NCI-H2227 treated with DMSO at 0.1 percent for 48 hours (cell line): ENCODE measurements around the gene NF2.
A peak's percentile ranks its signal among the peaks of the same experiment; 100 is the strongest.
"Not testable (repeated sequence)": the region's sequence is repeated elsewhere in the genome, so short reads cannot be mapped to it uniquely, and the experiment has no call there.

Experiments
- DNase-seq: peaks from one replicate; lab custom pipeline; 2025; lab: John Stamatoyannopoulos, UW

The NF2 gene

GRCh38 chr22:29603358-29604075, at the start of gene NF2:
Gene NF2 (plus strand): TSS chr22:29603633. CDS start chr22:29603999, 366 bp downstream.
- DNase-seq, result peak; percentile 91

- no peak for DNase-seq
Observed at GRCh38 chr22:29555065-29555644, 48.3 kb upstream of the NF2 start.

- DNase-seq, result no peak
Observed at GRCh38 chr22:29559030-29559429, 44.4 kb upstream of the NF2 start.

GRCh38 chr22:29559853-29560252, 43.6 kb upstream of the NF2 start:
- DNase-seq, result no peak

- DNase-seq, result no peak
Observed at GRCh38 chr22:29563652-29564460, 39.6 kb upstream of the NF2 start.

GRCh38 chr22:29566513-29566912, 36.9 kb upstream of the NF2 start:
- not testable (repeated sequence) for DNase-seq

- no peak for DNase-seq
Observed at GRCh38 chr22:29567338-29567737, 36.1 kb upstream of the NF2 start.

GRCh38 chr22:29569011-29569678, 34.3 kb upstream of the NF2 start:
- no peak for DNase-seq

- no peak for DNase-seq
Observed at GRCh38 chr22:29570456-29570855, 33.0 kb upstream of the NF2 start.

- no peak for DNase-seq
Observed at GRCh38 chr22:29570912-29571549, 32.4 kb upstream of the NF2 start.

GRCh38 chr22:29574762-29575450, 28.5 kb upstream of the NF2 start:
- no peak for DNase-seq

GRCh38 chr22:29578462-29579200, 24.8 kb upstream of the NF2 start:
- DNase-seq, result no peak

- no peak for DNase-seq
Observed at GRCh38 chr22:29580200-29580810, 23.1 kb upstream of the NF2 start.

GRCh38 chr22:29581799-29582198, 21.6 kb upstream of the NF2 start:
- no peak for DNase-seq

- DNase-seq, result no peak
Observed at GRCh38 chr22:29584975-29585374, 18.5 kb upstream of the NF2 start.

- not testable (repeated sequence) for DNase-seq
Observed at GRCh38 chr22:29586193-29586705, 17.2 kb upstream of the NF2 start.

GRCh38 chr22:29587938-29588699, 15.3 kb upstream of the NF2 start:
- DNase-seq, result no peak

- DNase-seq, result no peak
Observed at GRCh38 chr22:29593923-29594322, 9.5 kb upstream of the NF2 start.

GRCh38 chr22:29594447-29594846, 9.0 kb upstream of the NF2 start:
- not testable (repeated sequence) for DNase-seq
